ENCODE measurements around the gene PARP15.

PARP15 gene

DNA sequence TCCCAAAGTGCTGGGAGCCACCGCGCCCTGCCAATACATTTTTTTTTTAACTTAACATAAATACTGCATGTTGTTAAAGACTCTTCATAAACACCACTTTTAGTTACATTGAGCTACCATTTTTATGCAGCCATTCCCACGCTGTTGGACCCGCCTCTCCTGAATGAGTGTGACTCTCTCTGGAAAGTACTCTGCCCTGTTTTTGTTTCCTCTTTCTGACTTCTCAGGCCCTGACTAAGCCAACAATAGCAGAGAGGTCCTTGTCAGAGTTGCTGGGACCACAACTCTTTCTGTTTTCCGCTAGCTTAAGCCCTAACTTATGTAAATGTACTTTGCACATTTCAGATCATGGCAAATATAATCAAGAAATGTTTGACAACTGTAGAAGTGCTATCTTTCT lies 35.2 kb downstream of the PARP15 start:
- CTCF ChIA-PET: no interaction called here
- DNase-seq (ENCODE audit: extremely low spot score): no peak
- no peak for TF ChIP-seq HDGF (IDR thresholded peaks at IDR 0.05; ENCODE audit: borderline replicate concordance)
- no peak for TF ChIP-seq BHLHE40 (IDR thresholded peaks at IDR 0.05; ENCODE audit: borderline replicate concordance)
- TF ChIP-seq NFRKB (IDR thresholded peaks at IDR 0.05): no peak
- TF ChIP-seq L3MBTL2 (conservative IDR thresholded peaks at IDR 0.05): no peak
- TF ChIP-seq TARDBP (IDR thresholded peaks at IDR 0.05): no peak
- TF ChIP-seq ZNF384 (IDR thresholded peaks at IDR 0.05): no peak
- no peak for TF ChIP-seq FOXM1 (IDR thresholded peaks at IDR 0.05; ENCODE audit: borderline replicate concordance)
- TF ChIP-seq ELF4 (IDR thresholded peaks at IDR 0.05): no peak
- no peak for TF ChIP-seq SUZ12 (IDR thresholded peaks at IDR 0.05)
- no peak for TF ChIP-seq FOXK2 (IDR thresholded peaks at IDR 0.05)
- TF ChIP-seq CTBP1 (IDR thresholded peaks at IDR 0.05; ENCODE audit: borderline replicate concordance): no peak
- TF ChIP-seq SP1 (IDR thresholded peaks at IDR 0.05): no peak
- TF ChIP-seq FOXA1 (IDR thresholded peaks at IDR 0.05): no peak
- TF ChIP-seq, protein P1, sequence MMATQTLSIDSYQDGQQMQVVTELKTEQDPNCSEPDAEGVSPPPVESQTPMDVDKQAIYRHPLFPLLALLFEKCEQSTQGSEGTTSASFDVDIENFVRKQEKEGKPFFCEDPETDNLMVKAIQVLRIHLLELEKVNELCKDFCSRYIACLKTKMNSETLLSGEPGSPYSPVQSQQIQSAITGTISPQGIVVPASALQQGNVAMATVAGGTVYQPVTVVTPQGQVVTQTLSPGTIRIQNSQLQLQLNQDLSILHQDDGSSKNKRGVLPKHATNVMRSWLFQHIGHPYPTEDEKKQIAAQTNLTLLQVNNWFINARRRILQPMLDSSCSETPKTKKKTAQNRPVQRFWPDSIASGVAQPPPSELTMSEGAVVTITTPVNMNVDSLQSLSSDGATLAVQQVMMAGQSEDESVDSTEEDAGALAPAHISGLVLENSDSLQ (IDR thresholded peaks at IDR 0.05): no peak
- no peak for TF ChIP-seq ARNT (IDR thresholded peaks at IDR 0.05)
- TF ChIP-seq LEF1 (IDR thresholded peaks at IDR 0.05; ENCODE audit: borderline replicate concordance): no peak
- POLR2A ChIA-PET: no interaction called here

DNA sequence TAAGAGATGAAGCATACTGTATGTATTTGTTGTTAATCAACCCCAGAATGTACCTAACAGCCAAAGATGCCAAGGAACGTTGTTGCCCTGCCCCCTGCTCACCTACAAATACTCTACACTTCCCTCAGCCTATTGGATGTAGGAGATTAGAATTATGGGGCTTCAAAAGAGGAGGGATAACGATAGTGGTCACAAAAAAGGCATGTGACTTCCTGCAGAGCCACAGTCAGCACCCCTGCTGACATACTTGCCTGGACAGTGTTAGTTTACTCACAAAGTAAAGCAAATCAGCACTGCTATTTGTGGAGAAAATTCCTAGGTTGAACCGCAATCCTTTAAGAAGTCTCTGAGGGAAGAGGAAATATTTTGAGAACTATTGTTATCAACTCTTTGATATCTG lies 37.9 kb downstream of the PARP15 start:
- CTCF ChIA-PET: no interaction called here

DNA sequence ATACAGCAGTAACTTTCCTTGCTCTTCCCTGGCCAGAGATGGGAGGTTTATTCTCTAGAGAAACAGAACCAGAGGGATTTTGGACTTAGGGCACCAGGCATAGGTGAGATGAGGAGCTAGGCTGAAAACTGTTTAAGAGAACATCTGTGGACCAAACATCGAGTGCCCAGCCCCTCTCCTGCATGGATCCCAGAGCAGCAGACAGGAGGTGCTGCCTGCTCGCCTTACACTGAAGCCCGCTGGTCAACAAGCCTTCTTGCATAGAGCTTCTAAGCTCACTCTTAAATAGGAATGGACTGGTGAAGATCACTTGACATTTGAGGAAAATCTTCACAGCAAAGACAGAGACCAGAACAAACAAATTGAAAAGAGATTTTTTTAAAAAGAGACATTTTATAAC lies 41.2 kb downstream of the PARP15 start:
- DNase-seq (ENCODE audit: extremely low spot score): no peak
- TF ChIP-seq CTBP1 (IDR thresholded peaks at IDR 0.05; ENCODE audit: borderline replicate concordance): no peak
- no peak for TF ChIP-seq FOXK2 (IDR thresholded peaks at IDR 0.05)
- TF ChIP-seq TARDBP (IDR thresholded peaks at IDR 0.05): no peak
- TF ChIP-seq ELF4 (IDR thresholded peaks at IDR 0.05): no peak
- TF ChIP-seq L3MBTL2 (conservative IDR thresholded peaks at IDR 0.05): no peak
- TF ChIP-seq SP1 (IDR thresholded peaks at IDR 0.05): no peak
- TF ChIP-seq, protein P1 (IDR thresholded peaks at IDR 0.05): no peak
- TF ChIP-seq FOXM1 (IDR thresholded peaks at IDR 0.05; ENCODE audit: borderline replicate concordance): no peak
- TF ChIP-seq BHLHE40 (IDR thresholded peaks at IDR 0.05; ENCODE audit: borderline replicate concordance): no peak
- TF ChIP-seq HDGF (IDR thresholded peaks at IDR 0.05; ENCODE audit: borderline replicate concordance): no peak
- TF ChIP-seq LEF1 (IDR thresholded peaks at IDR 0.05; ENCODE audit: borderline replicate concordance): no peak
- no peak for TF ChIP-seq SUZ12 (IDR thresholded peaks at IDR 0.05)
- TF ChIP-seq NFRKB (IDR thresholded peaks at IDR 0.05): no peak
- no peak for TF ChIP-seq ZNF384 (IDR thresholded peaks at IDR 0.05)
- no peak for TF ChIP-seq FOXA1 (IDR thresholded peaks at IDR 0.05)
- TF ChIP-seq ARNT (IDR thresholded peaks at IDR 0.05): no peak
- POLR2A ChIA-PET: no interaction called here
- CTCF ChIA-PET: no interaction called here

More for the DNA sequence above, 37.9 kb downstream of the PARP15 start:
- TF ChIP-seq, protein P1 (IDR thresholded peaks at IDR 0.05): no peak
- TF ChIP-seq SP1 (IDR thresholded peaks at IDR 0.05): no peak
- TF ChIP-seq CTBP1 (IDR thresholded peaks at IDR 0.05; ENCODE audit: borderline replicate concordance): no peak
- no peak for TF ChIP-seq FOXK2 (IDR thresholded peaks at IDR 0.05)
- no peak for TF ChIP-seq ZNF384 (IDR thresholded peaks at IDR 0.05)
- no peak for TF ChIP-seq ARNT (IDR thresholded peaks at IDR 0.05)
- no peak for TF ChIP-seq TARDBP (IDR thresholded peaks at IDR 0.05)
- no peak for TF ChIP-seq HDGF (IDR thresholded peaks at IDR 0.05; ENCODE audit: borderline replicate concordance)
- TF ChIP-seq SUZ12 (IDR thresholded peaks at IDR 0.05): no peak
- POLR2A ChIA-PET: no interaction called here
- DNase-seq (ENCODE audit: extremely low spot score): no peak

DNA sequence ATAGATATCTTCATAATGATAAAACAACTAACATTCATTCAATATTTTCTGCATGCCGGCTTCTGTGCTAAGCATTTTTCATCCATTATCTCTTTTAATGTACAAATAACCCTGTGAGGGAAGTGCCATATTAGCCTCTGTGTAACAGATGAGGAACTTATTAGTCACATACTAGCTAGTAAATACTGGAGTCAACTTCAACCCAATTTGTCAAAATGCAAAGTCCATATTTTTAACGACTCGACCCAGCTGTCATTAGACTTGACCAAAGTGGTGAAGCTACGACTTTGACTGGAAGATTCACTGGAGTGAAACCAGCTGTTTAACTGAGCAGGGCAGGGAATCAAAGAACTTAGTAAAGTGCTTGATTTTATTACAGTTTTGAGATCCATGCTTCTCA lies 41.6 kb downstream of the PARP15 start:
- POLR2A ChIA-PET: no interaction called here
- DNase-seq (ENCODE audit: extremely low spot score): no peak
- CTCF ChIA-PET: no interaction called here
- TF ChIP-seq TARDBP (IDR thresholded peaks at IDR 0.05): no peak
- TF ChIP-seq, protein P1 (IDR thresholded peaks at IDR 0.05): no peak
- TF ChIP-seq ZNF384 (IDR thresholded peaks at IDR 0.05): no peak
- no peak for TF ChIP-seq ELF4 (IDR thresholded peaks at IDR 0.05)
- TF ChIP-seq ARNT (IDR thresholded peaks at IDR 0.05): no peak
- no peak for TF ChIP-seq FOXM1 (IDR thresholded peaks at IDR 0.05; ENCODE audit: borderline replicate concordance)
- no peak for TF ChIP-seq FOXA1 (IDR thresholded peaks at IDR 0.05)
- TF ChIP-seq CTBP1 (IDR thresholded peaks at IDR 0.05; ENCODE audit: borderline replicate concordance): no peak
- TF ChIP-seq SUZ12 (IDR thresholded peaks at IDR 0.05): no peak
- no peak for TF ChIP-seq NFRKB (IDR thresholded peaks at IDR 0.05)
- TF ChIP-seq LEF1 (IDR thresholded peaks at IDR 0.05; ENCODE audit: borderline replicate concordance): no peak
- TF ChIP-seq BHLHE40 (IDR thresholded peaks at IDR 0.05; ENCODE audit: borderline replicate concordance): no peak
- TF ChIP-seq SP1 (IDR thresholded peaks at IDR 0.05): no peak
- no peak for TF ChIP-seq FOXK2 (IDR thresholded peaks at IDR 0.05)
- no peak for TF ChIP-seq HDGF (IDR thresholded peaks at IDR 0.05; ENCODE audit: borderline replicate concordance)

DNA sequence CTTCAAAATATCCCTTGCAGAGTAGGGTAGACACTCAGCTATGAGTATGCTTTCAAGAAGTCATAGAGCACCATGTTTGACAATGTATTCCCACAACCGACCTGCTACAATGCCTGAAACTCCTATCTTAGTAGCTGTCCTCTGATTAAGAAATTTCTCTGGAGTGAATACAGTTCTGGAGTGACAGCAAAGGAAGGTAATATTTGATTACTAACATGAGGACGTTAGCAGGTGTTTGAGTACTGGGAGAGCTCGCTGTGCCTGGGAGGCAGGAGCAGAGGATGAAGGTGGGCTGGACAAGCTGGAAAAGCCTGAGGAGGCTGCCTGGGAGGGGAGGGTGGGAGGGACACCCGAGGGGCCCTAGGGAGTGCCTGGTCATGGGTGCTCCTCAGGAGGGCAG lies 42.9 kb downstream of the PARP15 start:
- ChIA-PET POLR2A (no interaction called here), CTCF (no interaction called here)
- TF ChIP-seq FOXM1 (IDR thresholded peaks at IDR 0.05; ENCODE audit: borderline replicate concordance) (no peak), BHLHE40 (IDR thresholded peaks at IDR 0.05; ENCODE audit: borderline replicate concordance) (no peak), TARDBP (IDR thresholded peaks at IDR 0.05) (no peak), ELF4 (IDR thresholded peaks at IDR 0.05) (no peak), LEF1 (IDR thresholded peaks at IDR 0.05; ENCODE audit: borderline replicate concordance) (no peak), CTBP1 (IDR thresholded peaks at IDR 0.05; ENCODE audit: borderline replicate concordance) (no peak), SP1 (IDR thresholded peaks at IDR 0.05) (no peak)
- TF ChIP-seq, protein P1 (IDR thresholded peaks at IDR 0.05): no peak
- no peak for DNase-seq (ENCODE audit: extremely low spot score)
